GM23248 (cell line): ENCODE results near the gene KIAA1614. TPM values are rescaled to one million over a fixed set of nuclear protein-coding genes. Genes with fewer than 3 reads are reported as not detected.

Experiments used
- DNase-seq: peaks from one replicate; pipeline ENCODE4 v3.0.0-alpha.2; 2015
- H2AFZ ChIP-seq: fragments of 200-600 bp; sonication (generic); 2 replicates; pipeline ENCODE4 v1.6.1; 2016; ENCODE audit warnings: antibody characterized with exemption
- H3F3A ChIP-seq: fragments of 200-600 bp; sonication (generic); 2 replicates; pipeline ENCODE4 v1.6.1; 2016; ENCODE audit warnings: mild to moderate bottlenecking, antibody characterized with exemption, mixed run types; ENCODE audit not compliant: insufficient read depth
- H3K27ac ChIP-seq: fragments of 200-600 bp; sonication (generic); 2 replicates; pipeline ENCODE4 v1.5.1; 2016; ENCODE audit warnings: mild to moderate bottlenecking
- H3K27me3 ChIP-seq: fragments of 200-600 bp; sonication (generic); replicated peaks from 2 replicates; pipeline ENCODE4 v1.6.1; 2016; ENCODE audit warnings: mild to moderate bottlenecking; ENCODE audit not compliant: insufficient read depth
- H3K36me3 ChIP-seq: fragments of 200-600 bp; sonication (generic); 2 replicates; pipeline ENCODE4 v1.6.1; 2016; ENCODE audit warnings: low read depth, mild to moderate bottlenecking
- H3K4me1 ChIP-seq: fragments of 200-600 bp; sonication (generic); 2 replicates; pipeline ENCODE4 v1.6.1; 2016; ENCODE audit warnings: mild to moderate bottlenecking; ENCODE audit not compliant: insufficient read depth
- H3K4me2 ChIP-seq: fragments of 200-600 bp; sonication (generic); one replicate; pipeline ENCODE4 v1.6.1; 2016; ENCODE audit warnings: mild to moderate bottlenecking; ENCODE audit not compliant: unreplicated experiment
- H3K4me3 ChIP-seq: fragments of 200-600 bp; sonication (generic); 2 replicates; pipeline ENCODE4 v1.5.1; 2016; ENCODE audit warnings: mild to moderate bottlenecking
- H3K79me2 ChIP-seq: fragments of 200-600 bp; sonication (generic); 2 replicates; pipeline ENCODE4 v1.6.1; 2016; ENCODE audit warnings: mild to moderate bottlenecking; ENCODE audit not compliant: insufficient read depth
- H3K9ac ChIP-seq: fragments of 200-600 bp; sonication (generic); 2 replicates; pipeline ENCODE4 v1.6.1; 2016; ENCODE audit warnings: mild to moderate bottlenecking
- H3K9me2 ChIP-seq: fragments of 200-600 bp; sonication (generic); 2 replicates; pipeline ENCODE4 v1.6.1; 2016; ENCODE audit warnings: mixed run types, mild to moderate bottlenecking, moderate library complexity; ENCODE audit not compliant: insufficient read depth
- H3K9me3 ChIP-seq: fragments of 200-600 bp; sonication (generic); one replicate; pipeline ENCODE4 v1.6.1; 2017; ENCODE audit warnings: low read depth
- H4K20me1 ChIP-seq: fragments of 200-600 bp; sonication (generic); 2 replicates; pipeline ENCODE4 v1.6.0; 2016; ENCODE audit not compliant: insufficient read depth
- EZH2 ChIP-seq: fragments of 200-600 bp; sonication (generic); IDR thresholded peaks from 2 replicates; pipeline ENCODE4 v1.6.1; 2018; ENCODE audit warnings: antibody characterized with exemption, mild to moderate bottlenecking; ENCODE audit not compliant: insufficient read depth, poor library complexity, severe bottlenecking
- EZH2phosphoT487 ChIP-seq: fragments of 200-600 bp; sonication (generic); IDR thresholded peaks from 2 replicates; pipeline ENCODE4 v1.6.1; 2018; ENCODE audit warnings: antibody characterized with exemption, moderate library complexity, mild to moderate bottlenecking, low read depth; ENCODE audit not compliant: insufficient read depth
- WGBS, 2 experiments: methylation state at CpG; one replicate each; pipeline ENCODE4 v1.1.6; 2015 to 2017; ENCODE audit warnings: low lambda C conversion rate in 2 of 2, low coverage in 1 of 2; ENCODE audit errors: missing lambda C conversion rate in 2 of 2; 5-methylcytosine and 5-hydroxymethylcytosine counted together
- in situ Hi-C: fragments of 300-500 bp; cut with MboI; formaldehyde crosslinking; loops from 2 replicates; pipeline ENCODE4 v1.15.0; 2020
- polyA plus RNA-seq: library from polyadenylated mRNA; unstranded; fragments of >200 nt; fragmentation: Nextera tagmentation; extraction: Ambion mirVana; gene quantifications from 2 replicates; pipeline ENCODE4 v1.2.1, GENCODE V29; 2016
- total RNA-seq: library from RNA; depleted of rRNA; stranded (reverse); fragments of >200 nt; shearing (Covaris generic); gene quantifications from 2 replicates; pipeline ENCODE4 v1.2.3, GENCODE V29; 2014

Gene KIAA1614
- total and polyA plus RNA-seq, 2 experiments from 2014 or later, result 2.7 to 11.7 TPM

GRCh38 chr1:180970333-180971079 lies 57.8 kb downstream of the KIAA1614 start:
- Histone ChIP-seq H2AFZ (no peak overlapping the region), H3K4me3 (no peak overlapping the region), H3K36me3 (0 out of 2 replicates have a peak, but pooled peaks cover 15% of the 10 kb centered on the region), H3K9me3 (no peaks in the 10 kb centered on the region), H4K20me1 (no peaks in the 10 kb centered on the region; the same call in 1 of the 2 replicates), H3K27ac (no peak overlapping the region), H3K9ac (no peak overlapping the region), H3K27me3 (no peaks in the 10 kb centered on the region), H3F3A (no peaks in the 10 kb centered on the region), H3K4me1 (0 out of 2 replicates have a peak, but pooled peaks cover 10% of the 10 kb centered on the region), H3K4me2 (no peak overlapping the region), H3K9me2 (no peaks in the 10 kb centered on the region), H3K79me2 (peaks cover 13% of the 10 kb centered on the region)
- TF ChIP-seq EZH2phosphoT487 (no peak), EZH2 (no peak)
- 91 to 93% methylated on average over 15 of the region's 15 CpGs for WGBS, 2 experiments
- DNase-seq, result no peak
- in situ Hi-C loops, result no loop called here

GRCh38 chr1:180971273-180971997 lies 58.7 kb downstream of the KIAA1614 start:
- H2AFZ ChIP-seq, result no peak overlapping the region
- no peak overlapping the region for H3K4me2 ChIP-seq
- no peaks in the 10 kb centered on the region; the same call in 1 of the 2 replicates for H4K20me1 ChIP-seq
- no peaks in the 10 kb centered on the region for H3K9me3 ChIP-seq
- no peak overlapping the region for H3K4me3 ChIP-seq
- in situ Hi-C loops, result no loop called here
- H3K27ac ChIP-seq, result no peak overlapping the region
- H3F3A ChIP-seq, result no peaks in the 10 kb centered on the region
- H3K36me3 ChIP-seq, result peaks cover 23% of the 10 kb centered on the region; the same call in 1 of the 2 replicates
- no peak overlapping the region for H3K9ac ChIP-seq
- H3K27me3 ChIP-seq, result no peaks in the 10 kb centered on the region
- WGBS, 2 experiments, result 96 to 98% methylated on average over 8 of the region's 8 CpGs
- no peaks in the 10 kb centered on the region for H3K9me2 ChIP-seq
- TF ChIP-seq EZH2phosphoT487 (no peak), EZH2 (no peak)
- DNase-seq, result no peak
- peaks cover 13% of the 10 kb centered on the region for H3K79me2 ChIP-seq
- H3K4me1 ChIP-seq, result 0 out of 2 replicates have a peak, but pooled peaks cover 10% of the 10 kb centered on the region

GRCh38 chr1:180973369-180973768 lies 60.7 kb downstream of the KIAA1614 start:
- Histone ChIP-seq H4K20me1 (no peaks in the 10 kb centered on the region; the same call in 1 of the 2 replicates), H3F3A (peaks cover 6% of the 10 kb centered on the region; the same call in 1 of the 2 replicates), H2AFZ (no peak overlapping the region), H3K9me3 (no peaks in the 10 kb centered on the region), H3K27ac (no peak overlapping the region), H3K27me3 (no peaks in the 10 kb centered on the region), H3K4me1 (0 out of 2 replicates have a peak, but pooled peaks cover 10% of the 10 kb centered on the region), H3K36me3 (peaks cover 27% of the 10 kb centered on the region; the same call in 1 of the 2 replicates), H3K79me2 (peaks cover 21% of the 10 kb centered on the region), H3K9ac (no peak overlapping the region), H3K9me2 (no peaks in the 10 kb centered on the region), H3K4me3 (no peak overlapping the region), H3K4me2 (no peak overlapping the region)
- WGBS, 2 experiments, result 71 to 76% methylated on average over 4 of the region's 4 CpGs
- TF ChIP-seq EZH2phosphoT487 (no peak), EZH2 (no peak)
- in situ Hi-C loops, result no loop called here
- no peak for DNase-seq

GRCh38 chr1:180974236-180974635 lies 61.5 kb downstream of the KIAA1614 start:
- H4K20me1 ChIP-seq, result no peaks in the 10 kb centered on the region; the same call in 1 of the 2 replicates
- no peak overlapping the region for H3K4me3 ChIP-seq
- no peaks in the 10 kb centered on the region for H3K9me2 ChIP-seq
- H3K36me3 ChIP-seq, result peaks cover 27% of the 10 kb centered on the region; the same call in 1 of the 2 replicates
- no peaks in the 10 kb centered on the region for H3K27me3 ChIP-seq
- no peaks in the 10 kb centered on the region for H3K9me3 ChIP-seq
- H3F3A ChIP-seq, result peaks cover 14% of the 10 kb centered on the region; the same call in 1 of the 2 replicates
- H3K27ac ChIP-seq, result no peak overlapping the region
- H3K79me2 ChIP-seq, result peaks cover 21% of the 10 kb centered on the region
- in situ Hi-C loops, result no loop called here
- no peak overlapping the region for H3K4me2 ChIP-seq
- H3K9ac ChIP-seq, result no peak overlapping the region
- no peak for TF ChIP-seq EZH2phosphoT487
- TF ChIP-seq EZH2, result no peak
- WGBS, 2 experiments, result 46 to 49% methylated on average over 4 of the region's 4 CpGs
- peak; percentile 34 for DNase-seq
- 0 out of 2 replicates have a peak, but pooled peaks cover 10% of the 10 kb centered on the region for H3K4me1 ChIP-seq
- H2AFZ ChIP-seq, result no peak overlapping the region
